ENCODE results near the gene FAM20C. TPM values are rescaled to one million over a fixed set of nuclear protein-coding genes. Genes with fewer than 3 reads are reported as not detected.
A peak's percentile ranks its signal among the peaks of the same experiment; 100 is the strongest.

The FAM20C gene
- total RNA-seq, 1 experiment from 2014 or later: 300 TPM

DNA sequence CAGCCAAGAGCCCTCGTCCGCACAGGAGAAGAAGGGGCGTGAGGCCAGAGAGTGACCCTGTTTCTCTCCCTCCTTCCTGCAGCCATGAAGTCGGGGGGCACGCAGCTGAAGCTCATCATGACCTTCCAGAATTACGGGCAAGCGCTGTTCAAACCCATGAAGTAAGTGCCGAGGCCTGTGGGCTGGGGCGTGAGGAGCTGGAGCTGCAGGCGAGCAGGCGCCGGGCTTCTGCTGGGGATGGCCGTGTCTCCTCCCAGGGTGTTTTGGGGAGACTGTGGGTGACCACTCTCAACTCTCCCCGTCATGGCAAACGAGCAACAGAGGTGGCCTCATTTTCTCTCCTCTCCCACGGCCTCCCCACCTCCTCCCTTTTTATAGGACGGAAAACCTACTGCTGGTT is 16.4 kb downstream of the FAM20C start:
- no peak for DNase-seq (ENCODE audit: low read depth)

DNA sequence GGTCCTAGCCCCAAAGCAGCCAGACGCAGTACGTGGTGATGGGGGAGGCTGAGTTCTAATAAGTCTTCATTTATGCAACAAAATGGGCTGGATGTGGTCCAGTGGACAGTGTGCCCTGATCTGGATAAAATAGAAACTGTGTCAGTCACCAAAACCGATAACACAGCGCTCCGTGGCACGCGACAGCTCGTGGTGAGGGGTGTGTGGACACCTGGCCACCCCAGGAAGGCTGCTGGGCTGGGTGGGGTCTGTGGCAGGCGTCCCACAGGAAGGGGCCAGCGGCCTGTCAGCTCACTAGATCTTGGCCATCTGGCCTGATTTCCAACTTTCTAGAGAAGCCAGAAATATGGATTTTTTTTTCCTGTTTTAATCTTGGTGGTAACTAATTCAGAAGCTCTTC is 17.0 kb downstream of the FAM20C start:
- no peak for DNase-seq (ENCODE audit: low read depth)

DNA sequence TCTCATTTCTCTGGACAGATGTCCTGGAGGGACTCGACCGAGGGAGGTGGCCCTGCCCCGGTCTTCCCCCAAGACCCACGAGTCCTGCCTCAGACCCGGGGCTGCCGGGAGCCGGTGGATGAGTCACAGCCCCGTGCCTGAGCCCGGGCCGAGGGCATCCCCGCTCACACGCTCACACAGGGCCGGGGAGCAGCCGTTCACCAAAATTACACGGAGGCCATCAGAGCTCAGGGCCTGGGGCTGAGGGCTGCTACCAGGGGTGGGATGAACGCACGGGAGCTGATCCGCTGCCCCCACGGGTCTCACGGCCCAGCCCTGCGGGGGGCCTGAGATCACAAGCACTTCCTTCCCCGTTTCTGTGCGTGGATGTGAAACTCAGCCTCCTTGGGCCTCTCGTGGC is 17.5 kb downstream of the FAM20C start:
- no peak for DNase-seq (ENCODE audit: low read depth)

DNA sequence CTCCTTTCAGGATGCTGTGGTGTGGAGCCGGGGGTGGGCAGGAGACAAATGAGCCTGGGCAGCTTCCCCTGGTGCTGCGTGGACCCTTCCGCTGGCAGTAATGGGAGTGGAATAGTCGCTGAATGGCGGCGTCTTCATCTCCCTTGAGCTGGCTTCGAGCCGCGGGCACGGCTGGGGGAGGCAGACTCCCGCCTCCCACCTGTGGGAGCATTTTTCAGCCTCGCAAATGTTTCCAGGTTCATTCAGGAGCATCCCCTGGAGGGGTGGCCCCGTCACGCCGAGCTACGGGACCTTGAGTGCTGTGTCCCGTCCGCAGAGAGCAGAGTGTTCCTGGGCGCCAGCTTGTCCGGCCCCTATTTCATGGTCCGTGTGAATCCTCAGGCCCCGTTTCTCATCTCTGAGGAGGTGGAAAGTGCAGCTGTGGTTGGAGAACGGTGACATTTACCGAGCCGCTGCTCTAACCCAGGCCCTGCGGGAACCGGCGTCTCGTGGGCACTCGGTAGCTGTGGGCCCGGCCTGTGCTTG is 18.1 kb downstream of the FAM20C start:
- no peak for DNase-seq (ENCODE audit: low read depth)

DNA sequence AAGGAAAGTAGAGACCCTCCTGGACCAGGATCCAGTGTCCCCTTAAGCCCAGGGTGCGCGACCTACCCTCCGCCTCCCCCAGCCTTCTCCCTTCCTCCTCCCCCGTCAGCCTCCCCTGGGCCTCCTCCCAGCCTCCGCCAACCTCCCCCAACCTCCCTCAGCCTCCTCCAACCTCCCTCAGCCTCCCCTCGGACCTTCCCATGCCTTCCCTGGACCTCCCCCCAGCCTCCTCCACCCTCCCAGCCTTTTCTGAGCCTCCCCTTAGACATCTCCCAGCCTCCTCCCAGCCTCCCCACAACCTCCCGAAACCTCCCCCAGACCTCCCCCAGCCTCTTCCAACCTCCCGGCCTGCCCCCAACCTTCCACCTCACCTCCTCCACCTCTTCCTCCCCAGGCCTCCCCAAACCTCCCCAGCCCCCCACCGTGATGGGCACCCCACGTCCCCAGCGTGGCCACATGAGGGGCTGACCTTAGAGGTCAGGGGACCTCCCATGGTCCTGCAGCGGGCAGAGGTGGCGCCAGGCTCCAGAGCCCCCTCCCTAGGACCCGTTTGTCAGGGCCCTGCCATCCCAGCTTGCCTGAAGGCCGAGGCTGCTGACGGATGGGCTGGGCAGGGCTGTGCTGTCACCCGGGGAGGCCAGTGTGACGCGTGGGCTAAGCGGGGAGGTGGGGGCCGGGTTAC is 18.8 kb downstream of the FAM20C start:
- no peak for DNase-seq (ENCODE audit: low read depth)

GRCh38 chr7:211715-212058 is 19.3 kb downstream of the FAM20C start:
- DNase-seq (ENCODE audit: low read depth): no peak

- no peak for DNase-seq (ENCODE audit: low read depth)
These were observed 20.4 kb downstream of the FAM20C start for GRCh38 chr7:212754-213153.

GRCh38 chr7:213324-213993 is 21.1 kb downstream of the FAM20C start:
- no peak for DNase-seq (ENCODE audit: low read depth)

DNA sequence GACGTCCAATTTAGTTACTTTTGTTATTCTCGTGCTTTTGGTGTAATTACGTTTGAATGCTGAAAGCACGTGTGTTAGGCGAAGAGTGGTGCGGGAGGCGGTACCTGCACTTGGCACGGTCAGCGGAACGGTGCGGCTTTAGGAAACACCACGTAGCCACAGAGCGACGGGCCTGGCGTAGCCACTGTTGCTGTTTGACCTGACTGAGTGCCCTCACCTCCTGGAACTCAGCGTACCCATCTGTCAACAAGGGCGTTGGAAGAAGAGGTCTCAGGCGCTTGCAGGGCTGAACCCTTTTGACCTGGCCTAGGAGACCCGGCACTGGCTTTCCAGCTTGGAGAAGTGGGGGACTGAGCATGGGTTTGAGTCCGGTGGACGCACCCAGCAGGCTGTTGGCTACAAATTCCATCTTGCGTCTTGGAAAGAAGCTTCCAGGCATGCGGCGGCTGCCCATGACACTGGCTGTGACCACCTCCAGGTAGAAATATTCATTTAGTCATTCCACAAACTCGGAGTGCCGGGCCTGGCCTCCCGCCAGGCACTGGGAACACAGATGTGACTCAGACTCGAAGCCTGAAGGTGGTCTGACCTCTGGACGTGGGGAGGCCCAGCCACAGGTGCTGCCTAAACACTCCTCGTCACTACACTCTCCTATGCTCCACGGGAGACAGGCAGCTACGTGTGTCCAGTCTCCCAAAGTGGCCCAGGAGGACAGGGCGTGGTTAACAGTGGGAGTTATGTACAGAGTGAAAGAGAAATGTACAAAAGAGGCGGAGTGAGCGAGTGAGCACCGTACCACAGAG is 22.2 kb downstream of the FAM20C start:
- DNase-seq (ENCODE audit: low read depth): peak; percentile 86

DNA sequence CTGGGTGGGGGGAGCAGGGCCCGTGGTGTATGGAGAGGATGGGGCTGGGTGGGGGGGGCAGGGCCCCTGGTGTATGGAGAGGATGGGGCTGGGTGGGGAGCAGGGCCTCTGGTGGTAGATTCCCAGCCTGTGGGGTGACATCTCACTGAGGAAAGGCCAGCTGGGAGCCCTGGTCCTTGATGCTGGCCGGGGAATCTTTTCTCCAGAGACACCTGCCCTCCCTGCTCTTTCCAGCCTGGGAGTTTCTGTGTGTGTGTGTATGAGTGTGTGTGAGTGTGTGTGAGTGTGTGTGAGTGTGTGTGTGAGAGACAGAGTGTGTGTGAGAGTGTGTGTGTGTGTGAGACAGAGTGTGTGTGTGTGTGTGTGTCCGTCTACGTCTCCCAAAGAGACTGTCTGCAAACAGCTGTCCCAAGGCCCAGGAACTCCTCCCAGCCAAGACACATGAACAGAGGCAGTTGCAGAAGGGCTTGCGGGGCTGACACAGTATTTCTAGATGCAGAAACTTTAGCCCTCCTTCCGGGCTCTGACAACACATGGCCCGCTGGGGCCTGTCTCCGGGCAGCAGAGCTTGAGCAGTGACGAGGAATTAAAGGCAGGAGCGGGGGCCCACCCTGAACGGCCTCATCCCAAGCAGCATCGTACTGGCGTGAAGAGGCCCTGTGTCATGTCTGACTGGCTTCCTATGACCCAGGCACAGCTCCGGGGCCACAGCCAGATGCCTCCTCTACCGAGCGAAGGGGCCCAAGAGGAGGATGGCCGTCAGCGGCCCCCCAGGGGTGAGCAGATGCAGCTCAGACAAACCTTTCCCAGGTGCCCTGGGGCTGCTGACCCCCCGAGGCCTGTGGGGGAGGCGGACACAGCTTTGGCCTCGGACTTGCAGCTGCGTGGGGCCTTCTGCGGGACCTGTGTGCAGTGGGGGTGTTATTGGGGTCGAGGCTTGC is 24.3 kb downstream of the FAM20C start:
- no peak for DNase-seq (ENCODE audit: low read depth)

DNA sequence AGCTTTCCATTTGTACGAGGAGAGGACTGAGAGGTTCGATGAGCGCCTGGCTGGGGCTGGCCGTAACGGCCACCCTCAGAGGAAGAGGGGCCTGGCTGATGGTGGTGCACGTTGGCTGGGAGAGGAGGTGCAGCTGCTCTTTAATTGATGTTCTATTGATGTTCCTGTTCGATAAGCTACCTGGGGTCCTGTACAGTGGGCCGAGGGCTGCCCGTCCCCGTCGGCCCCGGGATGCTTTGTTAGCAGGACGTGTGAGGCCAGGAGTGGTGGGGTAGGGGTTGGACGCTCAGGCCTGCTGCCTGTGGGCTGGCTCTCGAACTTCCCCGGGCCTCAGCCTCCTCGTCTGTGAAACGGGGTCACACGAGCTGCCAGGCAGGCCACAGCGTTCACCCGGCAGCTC is 25.4 kb downstream of the FAM20C start:
- DNase-seq (ENCODE audit: low read depth): no peak

- DNase-seq (ENCODE audit: low read depth): no peak
These were observed 25.9 kb downstream of the FAM20C start for GRCh38 chr7:218316-218715.

DNA sequence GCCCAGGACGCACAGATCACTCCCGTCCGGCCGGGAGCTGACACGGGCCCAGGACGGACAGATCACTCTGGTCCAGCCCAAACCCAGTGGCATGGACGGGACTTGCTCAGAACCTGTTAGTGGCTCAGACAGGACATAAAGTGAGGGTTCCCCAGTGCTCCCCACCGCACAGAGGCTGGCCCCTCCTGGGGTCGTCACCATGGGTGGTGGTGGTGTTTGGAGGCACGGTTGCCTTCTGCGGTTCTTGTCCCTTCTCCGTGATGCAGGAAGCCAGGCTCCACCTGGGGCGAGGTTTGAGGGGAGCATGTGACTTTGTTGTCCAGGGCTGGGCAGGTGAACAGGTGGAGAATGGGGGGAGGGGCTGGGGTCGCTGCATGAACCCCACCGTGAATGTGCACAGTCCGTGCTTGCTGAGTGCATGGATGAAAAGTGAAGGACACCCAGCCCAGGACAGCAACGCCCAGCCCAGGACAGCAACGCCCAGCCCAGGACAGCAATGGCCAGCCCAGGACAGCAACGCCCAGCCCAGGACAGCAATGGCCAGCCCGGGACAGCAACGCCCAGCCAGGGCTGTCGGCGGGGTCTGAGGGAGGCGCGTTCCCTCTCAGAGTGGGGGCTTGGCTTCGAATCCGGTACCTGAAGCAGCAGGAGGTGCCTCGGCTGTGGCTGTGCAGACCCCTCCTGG is 26.7 kb downstream of the FAM20C start:
- DNase-seq (ENCODE audit: low read depth): no peak

GRCh38 chr7:219581-220150 is 27.3 kb downstream of the FAM20C start:
- no peak for DNase-seq (ENCODE audit: low read depth)

DNA sequence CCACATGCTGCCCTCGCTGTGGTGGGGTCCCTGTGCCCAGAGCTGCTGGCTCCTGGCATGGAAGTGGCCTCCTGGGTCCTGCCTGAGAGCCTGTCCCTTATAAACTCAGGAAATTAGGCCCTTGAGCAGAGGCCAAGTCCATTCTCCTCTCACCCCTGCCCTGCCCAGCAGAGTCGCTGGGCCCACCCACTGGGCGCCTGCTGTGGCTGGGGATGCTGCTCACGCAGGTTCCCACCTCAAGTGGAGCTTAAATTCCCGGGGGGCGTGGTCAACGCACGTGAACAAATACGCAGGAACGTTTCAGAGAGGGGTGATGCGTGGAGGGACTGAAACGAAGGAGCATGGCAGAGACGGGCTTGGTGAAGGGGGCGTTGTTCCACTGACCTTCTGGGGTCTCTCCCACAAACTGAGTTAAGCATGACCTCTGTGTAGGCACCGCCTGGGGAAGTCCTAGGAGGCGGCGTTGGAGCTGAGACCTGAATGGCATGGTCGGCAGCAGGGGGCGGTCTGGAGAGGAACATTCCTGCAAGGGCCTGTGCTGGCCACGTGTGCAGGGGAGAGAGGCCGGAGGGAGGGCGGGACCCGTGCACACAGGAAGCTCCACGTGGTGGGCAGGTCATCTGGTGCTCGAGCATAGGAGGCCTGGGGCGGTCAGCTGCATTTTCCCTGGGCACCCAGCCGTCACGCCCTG is 27.9 kb downstream of the FAM20C start:
- no peak for DNase-seq (ENCODE audit: low read depth)

DNA sequence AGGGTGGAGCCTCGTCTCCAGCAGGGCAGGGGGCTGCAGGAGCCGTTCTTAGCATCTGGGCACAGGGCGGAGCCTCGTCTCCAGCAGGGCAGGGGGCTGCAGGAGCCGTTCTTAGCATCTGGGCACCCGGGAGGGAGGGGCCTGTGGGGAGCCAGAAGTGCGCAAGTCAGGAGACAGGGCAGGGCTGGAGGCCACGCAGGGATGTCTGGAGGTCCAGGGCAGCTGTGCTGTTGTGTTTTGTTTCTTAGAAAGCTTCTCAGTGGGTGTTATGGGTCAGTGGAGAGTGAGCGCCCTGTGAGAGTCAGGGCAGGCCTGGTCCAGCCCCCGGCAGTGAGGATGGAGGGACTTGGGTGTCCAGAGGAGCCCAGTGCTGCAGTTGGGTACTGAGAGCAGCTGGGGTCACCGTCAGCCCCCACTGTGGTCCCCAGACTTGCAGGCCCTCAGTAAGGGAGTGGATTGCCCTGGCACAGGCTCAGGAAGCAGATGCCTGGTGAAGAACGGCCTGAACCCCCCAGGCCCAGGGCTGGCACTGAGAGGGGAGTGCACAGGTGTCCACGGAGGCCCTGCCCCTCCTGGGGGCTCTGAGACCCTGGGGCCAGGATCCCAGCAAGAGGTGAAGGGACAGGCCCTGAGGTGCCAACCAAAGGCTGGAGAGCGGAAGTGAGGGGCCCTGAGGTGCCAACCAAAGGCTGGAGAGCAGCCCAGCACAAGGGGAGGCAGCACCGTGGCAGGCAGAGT is 29.8 kb downstream of the FAM20C start:
- no peak for DNase-seq (ENCODE audit: low read depth)

GRCh38 chr7:222716-223041 is 30.3 kb downstream of the FAM20C start:
- no peak for DNase-seq (ENCODE audit: low read depth)

- DNase-seq (ENCODE audit: low read depth): no peak
These were observed 30.9 kb downstream of the FAM20C start for GRCh38 chr7:223118-223800.

DNA sequence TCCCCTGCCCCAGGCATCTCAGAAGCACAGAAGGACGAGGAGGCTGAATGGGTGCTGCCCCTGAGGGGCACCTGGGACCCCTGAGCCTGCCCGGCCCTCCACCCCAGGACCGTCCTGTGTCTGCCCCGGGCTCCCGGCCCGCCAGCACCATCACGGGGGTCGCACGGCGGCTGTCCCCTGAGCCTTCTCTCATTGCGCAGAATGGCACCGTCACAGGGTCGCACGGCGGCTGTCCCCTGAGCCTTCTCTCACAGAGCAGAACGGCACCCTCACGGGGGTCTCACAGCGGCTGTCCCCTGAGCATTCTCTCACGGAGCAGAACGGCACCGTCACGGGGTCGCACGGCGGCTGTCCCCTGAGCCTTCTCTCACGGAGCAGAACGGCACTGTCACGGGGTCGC is 31.5 kb downstream of the FAM20C start:
- no peak for DNase-seq (ENCODE audit: low read depth)
